Measurements from ENCODE around the gene POLR1A. TPM values are rescaled to one million over a fixed set of nuclear protein-coding genes. Genes with fewer than 3 reads are reported as not detected.

Gene POLR1A
- total RNA-seq, 1 donor from 2014 or later: 54.5 TPM

- intact Hi-C loops (cut with micrococcal nuclease): no loop called here
- no peak overlapping the region for H3K27ac Mint-ChIP-seq
- no peak overlapping the region for H3K4me3 Mint-ChIP-seq (ENCODE audit: low read depth)
- no peaks in the 10 kb centered on the region for H3K4me1 Mint-ChIP-seq (ENCODE audit: low read depth)
- DNase-seq (ENCODE audit: low spot score): no peak
- H3K9me3 Mint-ChIP-seq: no peaks in the 10 kb centered on the region
- H3K36me3 Mint-ChIP-seq (ENCODE audit: low read depth): peaks cover 81% of the 10 kb centered on the region
- no peaks in the 10 kb centered on the region for H3K27me3 Mint-ChIP-seq (ENCODE audit: low read depth)
Observed at GRCh38 chr2:86027922-86028765, 77.5 kb downstream of the POLR1A start.

DNA sequence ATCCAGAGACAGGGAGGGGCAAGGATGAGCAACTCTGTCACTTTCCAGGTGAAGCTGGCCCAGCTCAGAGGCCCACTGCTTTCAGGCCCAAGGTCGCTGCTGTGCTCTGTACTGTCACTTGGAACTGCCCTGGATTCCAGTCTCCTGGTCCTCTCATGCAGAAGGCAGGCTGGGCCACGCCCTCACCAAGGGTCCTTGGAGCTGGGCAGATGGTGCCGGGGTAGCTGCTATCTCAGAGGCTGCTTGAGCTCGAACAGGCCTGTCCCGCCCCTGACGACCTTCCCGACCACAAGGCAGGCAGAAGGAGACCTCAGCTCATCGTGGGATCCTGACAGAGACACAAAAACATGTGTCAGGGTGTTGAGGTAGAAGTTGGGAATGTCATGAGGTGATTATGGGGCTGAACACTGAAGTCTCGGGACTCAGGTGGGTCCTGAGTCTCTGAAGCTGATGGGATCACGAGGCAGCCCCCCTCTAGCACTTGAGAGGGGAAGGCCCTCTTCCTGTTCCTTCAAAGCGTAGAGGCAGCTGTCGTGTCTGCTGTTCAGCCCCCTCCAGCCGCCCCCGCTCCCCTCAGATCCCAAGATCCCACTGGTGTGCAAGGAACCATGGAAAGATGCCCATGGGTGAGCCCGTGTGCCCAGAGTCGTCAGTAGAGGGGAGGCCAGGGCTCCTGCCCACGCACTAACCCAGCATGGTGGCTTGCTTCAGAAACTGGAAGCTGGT, 78.3 kb downstream of the POLR1A start:
- Mint-ChIP-seq H3K9me3 (no peaks in the 10 kb centered on the region), H3K27me3 (ENCODE audit: low read depth) (no peaks in the 10 kb centered on the region), H3K4me3 (ENCODE audit: low read depth) (no peak overlapping the region), H3K36me3 (ENCODE audit: low read depth) (peaks cover 73% of the 10 kb centered on the region), H3K27ac (no peak overlapping the region), H3K4me1 (ENCODE audit: low read depth) (no peaks in the 10 kb centered on the region)
- intact Hi-C loops (cut with micrococcal nuclease): no loop called here
- no peak for DNase-seq (ENCODE audit: low spot score)

GRCh38 chr2:86026744-86027065, 79.0 kb downstream of the POLR1A start:
- Mint-ChIP-seq H3K4me1 (ENCODE audit: low read depth) (no peaks in the 10 kb centered on the region), H3K9me3 (no peaks in the 10 kb centered on the region), H3K4me3 (ENCODE audit: low read depth) (no peak overlapping the region), H3K36me3 (ENCODE audit: low read depth) (peaks cover 68% of the 10 kb centered on the region), H3K27ac (no peak overlapping the region), H3K27me3 (ENCODE audit: low read depth) (no peaks in the 10 kb centered on the region)
- intact Hi-C loops (cut with micrococcal nuclease): no loop called here
- DNase-seq (ENCODE audit: low spot score): no peak

DNA sequence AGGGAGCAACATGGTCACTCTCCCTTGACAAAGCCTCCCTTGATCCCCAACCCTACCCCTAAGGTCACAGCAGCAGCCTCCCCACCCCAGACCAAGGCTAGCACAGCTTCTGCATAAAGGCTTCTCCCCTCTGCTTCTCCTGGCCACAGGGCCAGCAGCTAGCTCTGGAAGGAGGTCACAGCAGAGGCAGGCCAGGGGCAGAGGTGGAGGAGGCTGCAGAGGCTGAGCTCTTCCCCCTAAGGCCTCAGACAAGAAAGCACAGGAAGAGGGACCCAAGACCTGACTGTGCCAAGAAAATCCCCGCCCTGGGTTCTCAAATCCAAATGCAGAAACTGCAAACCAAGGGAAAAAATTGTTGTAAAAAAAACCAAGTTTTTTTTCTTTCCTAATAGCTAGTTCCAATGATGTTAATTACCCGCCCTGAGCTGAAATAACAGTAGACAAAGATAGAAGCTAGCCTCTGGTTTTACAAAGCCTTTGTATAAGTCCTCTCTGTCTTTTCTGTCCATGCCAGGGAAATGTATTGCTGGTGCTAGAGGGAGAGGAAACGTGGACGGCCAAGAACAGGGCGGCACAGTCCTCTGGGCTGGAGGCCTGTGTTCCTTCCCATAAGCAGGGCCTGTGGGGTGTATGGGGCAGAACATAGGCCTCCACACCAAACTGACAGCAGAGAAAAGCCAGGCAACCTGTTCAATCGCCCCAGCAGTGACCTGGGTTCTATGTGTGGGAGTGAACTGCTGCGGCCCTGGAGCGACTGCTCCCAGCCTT, 79.5 kb downstream of the POLR1A start:
- DNase-seq (ENCODE audit: low spot score): no peak
- intact Hi-C loops (cut with micrococcal nuclease): no loop called here
- peaks cover 64% of the 10 kb centered on the region for H3K36me3 Mint-ChIP-seq (ENCODE audit: low read depth)
- H3K4me1 Mint-ChIP-seq (ENCODE audit: low read depth): no peaks in the 10 kb centered on the region
- no peak overlapping the region for H3K4me3 Mint-ChIP-seq (ENCODE audit: low read depth)
- no peaks in the 10 kb centered on the region for H3K27me3 Mint-ChIP-seq (ENCODE audit: low read depth)
- no peak overlapping the region for H3K27ac Mint-ChIP-seq
- H3K9me3 Mint-ChIP-seq: no peaks in the 10 kb centered on the region

- no peak overlapping the region for H3K4me3 Mint-ChIP-seq (ENCODE audit: low read depth)
- H3K27me3 Mint-ChIP-seq (ENCODE audit: low read depth): no peaks in the 10 kb centered on the region
- H3K27ac Mint-ChIP-seq: no peak overlapping the region
- no peak for DNase-seq (ENCODE audit: low spot score)
- H3K4me1 Mint-ChIP-seq (ENCODE audit: low read depth): no peaks in the 10 kb centered on the region
- H3K9me3 Mint-ChIP-seq: no peaks in the 10 kb centered on the region
- H3K36me3 Mint-ChIP-seq (ENCODE audit: low read depth): peaks cover 56% of the 10 kb centered on the region
- intact Hi-C loops (cut with micrococcal nuclease): no loop called here
Observed at GRCh38 chr2:86025229-86025820, 80.4 kb downstream of the POLR1A start.

DNA sequence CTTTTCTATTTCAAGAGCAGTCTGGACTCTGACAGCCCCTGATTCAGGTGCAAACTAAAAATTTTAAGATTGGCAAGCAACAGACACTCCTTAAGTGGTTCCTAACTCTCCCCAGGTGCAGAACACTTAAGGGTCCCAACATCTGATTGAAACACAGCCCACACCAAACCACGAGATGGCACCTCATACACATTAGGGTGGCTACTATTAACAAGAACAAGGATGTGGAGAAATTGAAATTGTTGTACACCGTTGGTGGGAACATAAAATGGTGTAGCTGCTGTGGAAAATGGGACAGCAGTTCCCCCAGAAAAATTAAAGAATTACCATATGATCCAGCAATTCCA, 82.3 kb downstream of the POLR1A start:
- Mint-ChIP-seq H3K4me1 (ENCODE audit: low read depth) (no peaks in the 10 kb centered on the region), H3K9me3 (no peaks in the 10 kb centered on the region), H3K27me3 (ENCODE audit: low read depth) (no peaks in the 10 kb centered on the region), H3K27ac (no peak overlapping the region), H3K36me3 (ENCODE audit: low read depth) (peaks cover 42% of the 10 kb centered on the region), H3K4me3 (ENCODE audit: low read depth) (no peak overlapping the region)
- intact Hi-C loops (cut with micrococcal nuclease): no loop called here
- DNase-seq (ENCODE audit: low spot score): no peak

GRCh38 chr2:86022661-86023365, 82.9 kb downstream of the POLR1A start:
- Mint-ChIP-seq H3K27me3 (ENCODE audit: low read depth) (no peaks in the 10 kb centered on the region), H3K4me3 (ENCODE audit: low read depth) (no peak overlapping the region), H3K9me3 (no peaks in the 10 kb centered on the region), H3K27ac (no peak overlapping the region), H3K36me3 (ENCODE audit: low read depth) (peaks cover 38% of the 10 kb centered on the region), H3K4me1 (ENCODE audit: low read depth) (no peaks in the 10 kb centered on the region)
- intact Hi-C loops (cut with micrococcal nuclease): no loop called here
- DNase-seq (ENCODE audit: low spot score): no peak

DNA sequence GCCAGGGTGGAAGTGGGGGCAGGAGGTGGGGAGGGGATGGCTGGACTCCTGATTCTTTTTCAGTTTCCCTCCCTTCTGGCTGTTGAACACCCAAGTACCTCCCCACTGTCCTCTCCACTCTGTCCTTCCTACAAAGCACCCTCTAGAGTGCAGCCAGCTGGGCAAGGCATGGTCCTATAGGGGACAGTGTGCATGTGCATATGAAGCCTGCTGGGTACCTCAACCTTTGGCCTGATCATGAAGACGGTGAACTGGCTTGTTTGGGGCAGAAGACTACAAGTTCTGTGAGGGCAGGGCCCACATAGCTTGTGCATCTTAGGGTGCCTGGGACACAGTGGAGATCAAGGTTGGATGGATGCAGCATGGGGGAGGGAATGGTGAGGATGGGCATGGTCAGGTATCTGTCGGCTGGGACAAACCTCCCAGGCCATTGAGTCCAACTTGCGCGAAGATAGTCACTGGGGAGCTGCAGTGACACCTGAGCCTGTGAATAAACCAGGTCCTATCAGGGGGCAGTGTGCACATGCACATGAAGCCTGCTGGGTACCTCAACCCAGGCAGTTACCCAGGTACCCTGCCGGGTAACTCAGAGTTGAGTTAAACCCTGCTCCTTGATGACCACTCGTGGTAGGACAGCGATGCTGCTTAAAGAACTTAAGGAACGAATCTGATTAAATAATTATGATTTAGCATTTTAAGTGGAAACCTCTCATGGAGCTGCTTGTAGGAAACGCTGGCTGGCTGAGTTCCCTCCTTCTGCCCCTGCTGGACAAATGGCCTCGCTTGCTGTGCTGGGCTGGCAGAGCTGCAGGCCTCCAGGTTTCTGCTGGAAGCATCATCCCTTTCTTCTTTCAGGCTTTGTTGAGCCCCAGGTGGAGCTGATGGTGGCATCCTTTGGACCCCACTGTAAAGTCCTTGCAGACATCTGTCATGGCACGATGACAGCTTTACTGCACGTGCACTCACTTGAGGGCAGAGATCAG, 84.0 kb downstream of the POLR1A start:
- Mint-ChIP-seq H3K27me3 (ENCODE audit: low read depth) (no peaks in the 10 kb centered on the region), H3K9me3 (no peaks in the 10 kb centered on the region), H3K4me1 (ENCODE audit: low read depth) (peaks cover 8% of the 10 kb centered on the region), H3K27ac (no peak overlapping the region), H3K4me3 (ENCODE audit: low read depth) (no peak overlapping the region), H3K36me3 (ENCODE audit: low read depth) (peaks cover 26% of the 10 kb centered on the region)
- DNase-seq (ENCODE audit: low spot score): no peak
- intact Hi-C loops (cut with micrococcal nuclease): loop anchor here (2.0 kb wide), 1 partner anchor 15 kb away; no protein-coding TSS in a partner anchor

- Mint-ChIP-seq H3K4me1 (ENCODE audit: low read depth) (peaks cover 10% of the 10 kb centered on the region), H3K36me3 (ENCODE audit: low read depth) (peaks cover 21% of the 10 kb centered on the region), H3K4me3 (ENCODE audit: low read depth) (no peak overlapping the region), H3K27me3 (ENCODE audit: low read depth) (no peaks in the 10 kb centered on the region), H3K9me3 (no peaks in the 10 kb centered on the region), H3K27ac (no peak overlapping the region)
- DNase-seq (ENCODE audit: low spot score): no peak
- intact Hi-C loops (cut with micrococcal nuclease): loop anchor here (2.0 kb wide), 1 partner anchor 16 kb away; no protein-coding TSS in a partner anchor
Observed at GRCh38 chr2:86020984-86021383, 84.7 kb downstream of the POLR1A start.

DNA sequence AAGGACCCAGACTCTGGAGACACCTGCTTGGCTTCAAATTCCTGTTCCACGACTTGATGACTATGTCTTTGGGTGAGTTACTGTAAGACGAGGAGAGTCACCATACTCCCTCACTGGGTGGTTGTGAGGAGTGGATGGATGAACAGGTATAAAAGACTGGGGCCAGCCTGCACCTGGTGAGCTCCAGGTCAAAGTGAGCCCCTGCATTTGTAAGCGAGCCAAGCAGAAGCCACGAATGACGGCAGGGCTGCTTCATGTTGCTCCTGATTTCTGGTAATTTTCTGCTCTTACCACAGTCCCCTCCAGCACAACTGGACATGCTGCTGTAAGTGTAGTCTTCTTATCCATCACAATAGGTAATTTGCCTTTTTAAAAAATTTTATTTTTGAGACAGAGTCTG, 86.6 kb downstream of the POLR1A start:
- no peak overlapping the region for H3K4me3 Mint-ChIP-seq (ENCODE audit: low read depth)
- no peak for DNase-seq (ENCODE audit: low spot score)
- peaks cover 13% of the 10 kb centered on the region for H3K36me3 Mint-ChIP-seq (ENCODE audit: low read depth)
- intact Hi-C loops (cut with micrococcal nuclease): no loop called here
- peaks cover 10% of the 10 kb centered on the region for H3K9me3 Mint-ChIP-seq
- no peak overlapping the region for H3K27ac Mint-ChIP-seq
- H3K4me1 Mint-ChIP-seq (ENCODE audit: low read depth): peaks cover 10% of the 10 kb centered on the region
- H3K27me3 Mint-ChIP-seq (ENCODE audit: low read depth): no peaks in the 10 kb centered on the region

All from activated T-helper 2 cell treated with anti-CD3 and anti-CD28 coated beads, Interferon-gamma antibody, Interleukin-2, Interleukin-4, amounts not matched to agents 10 μg/mL and 5 μg/mL and 100 μg/mL, durations not matched to agents 14 hours and 24 hours and 36 hours (primary cell).